Frontal cortex (tissue), 4 donors: ENCODE data around the gene USP7. TPM values are rescaled to one million over a fixed set of nuclear protein-coding genes. Genes with fewer than 3 reads are reported as not detected.
"Not testable (repeated sequence)": the region's sequence is repeated elsewhere in the genome, so short reads cannot be mapped to it uniquely, and the experiment has no call there.

ENCODE experiments used
- DNase-seq, 2 donors: peaks; one replicate each; pipeline ENCODE4 v3.0.0; 2012; ENCODE audit warnings: low spot score in 2 of 2
- FAIRE-seq: peaks from 2 replicates; lab custom pipeline; 2012; peaks lifted over from hg19 to GRCh38; lab: Jason Lieb, UNC
- total RNA-seq: library from RNA; depleted of rRNA; stranded (reverse); fragments of >200 nt; gene quantifications from one replicate; pipeline ENCODE4 v1.2.3, GENCODE V29; 2014
- donor health status: control.
- donor health status: control.
- donor health status: control.

The USP7 gene
- total RNA-seq, 1 donor from 2014 or later = 79.5 TPM

DNA sequence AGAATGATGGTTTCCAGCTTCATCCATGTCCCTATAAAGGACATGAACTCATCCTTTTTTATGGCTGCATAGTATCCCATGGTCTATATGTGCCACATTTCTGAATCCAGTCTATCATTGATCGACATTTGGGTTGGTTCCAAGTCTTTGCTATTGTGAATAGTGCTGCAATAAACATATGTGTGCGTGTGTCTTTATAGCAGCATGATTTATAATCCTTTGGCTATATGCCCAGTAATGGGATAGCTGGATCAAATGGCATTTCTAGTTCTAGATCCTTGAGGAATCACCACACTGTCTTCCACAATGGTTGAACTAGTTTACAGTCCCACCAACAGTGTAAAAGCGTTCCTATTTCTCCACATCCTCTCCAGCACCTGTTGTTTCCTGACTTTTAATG is 12.5 kb upstream of the USP7 start:
- DNase-seq, FAIRE-seq: not testable (repeated sequence)

DNA sequence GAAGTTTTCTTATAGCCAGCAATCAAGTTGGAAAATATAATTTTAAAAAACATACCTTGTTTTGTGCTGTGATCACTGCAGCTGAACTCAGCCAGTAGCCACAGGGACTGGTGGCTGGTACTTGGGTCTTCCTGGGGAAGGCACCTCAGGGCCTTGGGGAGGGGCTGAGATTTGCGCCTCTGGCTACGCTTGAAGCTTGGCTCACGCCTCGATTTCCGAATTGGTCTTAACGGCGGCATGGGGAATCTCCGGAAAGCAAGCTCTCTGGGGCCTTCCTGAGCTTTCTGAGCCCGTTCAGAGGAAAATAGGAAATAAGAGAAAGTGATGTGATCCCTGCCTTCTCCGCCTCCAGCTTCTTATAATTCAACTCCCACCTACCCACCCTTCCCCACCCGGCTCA is 11.3 kb upstream of the USP7 start:
- no peak for FAIRE-seq
- DNase-seq = no peak

DNA sequence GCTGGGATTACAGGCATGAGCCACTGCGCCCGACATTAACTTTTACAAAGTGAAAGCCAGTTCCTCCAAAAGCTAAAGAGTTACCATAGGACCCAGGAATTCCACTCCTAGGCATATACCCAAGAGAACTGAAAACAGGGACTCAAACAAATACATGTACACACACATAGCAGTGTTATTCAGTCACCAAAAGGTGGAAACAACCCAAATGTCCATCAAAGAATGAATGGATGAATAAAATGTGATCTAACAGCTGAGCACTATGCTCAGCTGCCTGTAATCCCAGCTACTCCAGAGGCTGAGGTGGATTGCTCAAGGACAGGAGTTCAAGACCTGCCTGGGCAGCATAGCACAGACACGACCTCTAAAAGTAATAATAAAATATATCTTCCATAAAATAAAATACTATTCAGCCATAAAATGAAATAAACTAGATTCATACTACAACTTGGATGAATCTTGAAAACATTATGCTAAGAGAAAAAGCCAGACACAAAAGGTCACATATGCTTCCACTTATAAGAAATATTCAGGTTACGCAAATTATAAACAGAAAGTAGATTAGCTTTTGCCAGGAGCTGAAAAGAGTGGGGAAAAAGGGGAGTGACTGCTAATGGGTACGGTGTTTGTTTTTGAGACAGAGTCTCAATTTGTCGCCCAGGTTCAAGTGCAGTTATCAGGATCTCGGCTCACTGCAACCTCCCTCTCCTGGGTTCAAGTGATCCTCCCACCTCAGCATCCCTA is 9.3 kb upstream of the USP7 start:
- no peak for FAIRE-seq

DNA sequence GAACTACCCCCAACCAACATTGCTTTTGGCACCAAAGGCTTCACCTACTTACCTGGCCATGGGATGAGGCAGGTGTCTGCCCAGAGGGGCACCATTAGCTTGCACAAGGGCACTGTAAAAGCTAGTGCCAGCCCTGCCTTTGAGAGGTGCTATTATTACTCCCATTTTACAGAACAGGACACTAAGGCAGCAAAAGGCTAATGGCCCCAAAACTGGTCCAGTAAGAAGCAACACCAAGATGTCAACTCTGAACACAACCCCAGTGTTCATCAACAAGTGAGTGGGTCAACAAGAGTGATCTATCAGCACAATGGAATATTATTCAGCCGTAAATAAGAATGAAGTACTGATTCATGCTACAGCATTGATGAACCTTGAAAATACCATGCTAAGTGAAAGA is 7.7 kb upstream of the USP7 start:
- DNase-seq (no peak), FAIRE-seq (no peak)

More for the DNA sequence above, 9.3 kb upstream of the USP7 start:
- no peak for DNase-seq

DNA sequence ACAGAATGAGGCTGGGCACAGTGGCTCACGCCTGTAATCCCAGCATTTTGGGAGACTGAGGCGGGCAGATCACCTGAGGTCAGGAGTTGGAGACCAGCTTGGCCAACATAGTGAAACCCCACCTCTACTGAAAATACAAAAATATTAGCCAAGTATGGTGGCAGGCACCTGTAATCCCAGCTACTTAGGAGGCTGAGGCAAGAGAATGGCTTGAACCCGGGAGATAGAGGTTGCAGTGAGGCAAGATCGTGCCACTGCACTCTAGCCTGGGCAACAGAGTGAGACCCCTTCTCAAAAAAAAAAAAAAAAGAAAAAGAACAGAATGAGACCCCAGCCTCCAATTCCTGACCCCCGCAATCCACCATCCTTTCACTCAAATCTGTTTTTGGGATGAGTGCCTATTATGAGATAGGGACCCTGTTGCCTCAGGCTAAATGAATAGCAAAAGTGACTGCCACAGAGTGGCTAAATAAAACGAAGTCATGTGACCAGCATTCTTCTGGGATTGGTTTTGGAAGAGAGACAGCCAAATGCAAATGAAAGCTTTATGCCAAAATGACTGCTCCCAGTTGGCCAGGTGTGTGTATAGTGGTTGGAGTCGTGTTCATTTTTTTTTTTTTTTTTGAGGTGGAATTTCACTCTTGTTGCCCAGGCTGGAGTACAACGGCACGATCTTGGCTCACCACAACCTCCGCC is 5.6 kb upstream of the USP7 start:
- DNase-seq, FAIRE-seq: not testable (repeated sequence)

DNA sequence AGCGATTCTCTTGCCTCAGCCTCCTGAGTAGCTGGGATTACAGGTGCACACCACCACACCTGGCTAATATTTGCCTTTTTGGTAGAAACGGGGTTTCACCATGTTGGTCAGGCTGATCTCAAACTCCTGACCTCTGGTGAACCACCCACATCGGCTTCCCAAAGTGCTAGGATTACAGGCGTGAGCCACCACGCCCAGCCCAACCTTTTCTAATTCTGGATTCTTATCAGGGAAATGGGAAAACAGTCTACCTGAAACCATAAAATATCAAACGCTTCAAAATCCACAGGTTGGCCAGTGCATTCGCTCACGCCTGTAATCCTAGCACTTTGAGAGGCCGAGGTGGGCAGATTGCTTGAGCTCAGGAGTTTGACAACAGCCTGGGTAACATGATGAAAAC is 4.3 kb upstream of the USP7 start:
- DNase-seq, FAIRE-seq: not testable (repeated sequence)

DNA sequence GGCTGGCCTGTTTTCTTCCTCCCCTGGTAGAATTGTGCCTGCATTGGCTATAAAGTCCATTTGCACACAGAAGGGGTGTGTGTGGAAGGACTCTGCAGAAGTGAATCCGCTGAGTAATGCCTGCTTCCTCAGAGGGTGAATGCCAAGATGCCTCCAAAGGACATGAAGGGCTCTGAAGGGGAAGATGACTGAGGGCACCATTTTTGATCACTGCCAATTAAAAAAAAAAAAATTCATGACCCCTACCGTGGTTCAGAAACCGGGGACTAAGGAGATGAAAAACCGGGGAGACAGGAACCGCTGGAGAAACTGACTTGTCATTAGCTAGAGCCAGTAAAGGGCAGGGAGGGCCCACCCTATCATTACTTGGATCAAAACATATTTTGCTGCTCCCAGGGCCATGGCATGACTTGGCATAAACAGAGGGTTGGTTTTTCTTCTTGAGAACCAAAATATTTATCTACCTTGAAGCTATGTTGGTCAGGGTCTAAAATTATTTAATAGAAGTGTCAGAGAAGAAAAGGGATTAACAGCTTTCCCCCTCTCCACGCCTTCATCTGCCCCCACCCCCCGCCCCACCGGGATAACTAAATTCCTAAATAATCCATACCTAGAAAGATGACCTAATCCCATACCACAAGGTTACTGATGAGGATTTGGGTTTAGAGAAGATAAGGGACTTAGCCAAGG is 3.6 kb upstream of the USP7 start:
- FAIRE-seq = no peak
- no peak for DNase-seq

DNA sequence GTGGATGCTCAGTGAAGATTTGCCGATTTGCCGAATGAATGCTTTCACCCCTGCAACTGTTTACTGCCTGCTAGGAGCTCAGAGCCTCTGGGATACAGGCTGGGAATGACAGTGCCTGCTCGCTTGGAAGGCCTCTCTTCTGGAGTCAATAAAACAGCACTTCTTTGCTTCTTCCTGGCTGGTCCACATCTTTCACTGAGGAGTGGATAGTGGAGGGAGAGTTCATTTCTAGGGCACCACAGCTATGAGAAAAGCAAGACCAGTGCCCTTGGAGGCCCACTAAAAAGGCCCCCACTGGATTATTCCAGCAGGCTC is 3.1 kb upstream of the USP7 start:
- FAIRE-seq (no peak), DNase-seq (no peak)

DNA sequence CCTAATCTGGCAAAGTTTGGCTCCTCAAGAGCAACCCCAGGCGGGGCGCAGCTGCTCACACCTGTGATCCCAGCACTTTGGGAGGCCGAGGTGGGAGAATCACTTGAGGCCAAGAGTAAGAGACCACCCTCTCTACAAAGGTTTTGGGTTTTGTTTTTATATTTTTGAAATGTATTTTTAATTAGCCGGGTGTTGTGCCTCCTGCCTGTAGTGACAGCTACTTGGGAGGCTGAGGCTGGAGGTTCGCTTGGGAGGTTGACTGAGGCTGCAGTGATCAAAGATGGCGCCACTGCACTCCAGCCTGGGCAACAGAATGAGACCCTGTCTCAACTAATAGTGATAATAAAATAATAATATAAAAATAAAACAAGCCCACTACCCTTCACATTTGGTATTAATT is 756 bp upstream of the USP7 start:
- FAIRE-seq = no peak

DNA sequence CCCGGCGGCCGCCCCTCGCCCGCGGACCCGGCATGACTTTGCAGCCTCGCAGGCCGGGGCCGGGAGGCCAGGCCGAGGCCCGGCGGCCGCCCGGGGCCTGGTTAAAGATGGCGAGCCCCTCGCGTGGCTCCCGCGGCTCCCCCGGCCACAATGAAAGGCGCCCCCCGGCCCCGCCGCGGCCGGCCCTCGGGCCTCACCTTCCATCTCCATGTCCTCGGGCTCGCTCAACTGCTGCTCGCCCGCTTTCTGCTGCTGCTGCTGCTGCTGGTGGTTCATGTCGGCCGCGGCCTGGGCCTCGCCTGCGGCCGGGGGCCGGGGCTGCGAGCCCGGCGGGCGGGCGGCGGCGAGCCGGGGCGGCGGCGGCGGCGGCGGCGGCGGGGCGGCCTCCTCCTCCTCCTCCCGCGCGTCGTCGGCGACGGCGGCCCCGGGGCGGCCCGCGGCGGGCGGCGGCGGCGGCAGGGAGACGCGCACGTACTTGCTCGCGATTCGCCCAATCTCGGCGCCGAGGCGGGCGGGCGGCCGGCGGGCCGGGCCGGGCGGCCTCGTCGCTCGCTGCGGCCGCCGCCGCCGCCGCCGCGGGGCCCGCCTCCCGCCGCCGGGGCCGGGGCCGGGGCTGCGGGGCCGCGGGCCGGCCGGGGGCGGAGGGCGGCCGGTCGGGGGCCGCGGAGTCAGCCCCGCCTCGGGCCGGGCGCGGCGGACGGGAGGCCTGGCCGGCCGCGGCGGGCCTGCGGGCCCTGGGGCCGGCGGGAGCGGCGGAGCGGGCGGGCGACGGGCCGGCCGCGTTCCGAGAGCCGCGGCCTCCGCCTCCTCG is 491 bp downstream of the USP7 start:
- peak in 1 of 2 donors; percentile 61 for DNase-seq

More for the DNA sequence above, 756 bp upstream of the USP7 start:
- no peak for DNase-seq

DNA sequence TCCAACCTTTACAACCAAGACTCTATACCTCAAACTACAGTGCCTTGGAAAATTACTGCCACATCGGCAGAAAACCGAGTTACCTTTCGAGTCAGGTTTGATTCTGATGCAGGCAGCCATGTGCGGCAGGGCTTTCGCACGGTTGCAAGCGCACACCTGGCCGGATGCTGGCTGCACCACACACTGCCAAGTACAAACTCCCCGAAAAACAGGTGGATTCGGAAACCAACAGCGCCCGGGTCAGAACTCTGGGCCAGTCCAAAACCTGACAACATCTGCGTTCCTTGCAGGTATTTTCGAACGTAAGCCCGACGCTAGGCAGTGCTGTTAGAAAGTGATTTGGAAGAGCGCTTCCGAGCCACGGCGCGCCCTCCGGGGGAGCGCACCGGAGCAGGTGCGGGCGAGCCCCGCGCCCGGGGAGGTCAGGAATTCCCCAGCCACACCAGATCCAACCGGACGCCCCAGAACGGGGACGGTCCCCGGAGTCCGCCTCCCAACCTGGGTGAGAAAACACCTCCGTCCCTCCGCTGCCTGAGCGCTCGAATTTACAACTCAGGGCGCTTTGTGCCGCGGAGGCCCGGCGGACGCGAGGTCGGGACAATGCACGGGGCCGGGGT is 1.2 kb downstream of the USP7 start:
- DNase-seq (no peak), FAIRE-seq (no peak)

More for the DNA sequence above, 491 bp downstream of the USP7 start:
- no peak for FAIRE-seq

DNA sequence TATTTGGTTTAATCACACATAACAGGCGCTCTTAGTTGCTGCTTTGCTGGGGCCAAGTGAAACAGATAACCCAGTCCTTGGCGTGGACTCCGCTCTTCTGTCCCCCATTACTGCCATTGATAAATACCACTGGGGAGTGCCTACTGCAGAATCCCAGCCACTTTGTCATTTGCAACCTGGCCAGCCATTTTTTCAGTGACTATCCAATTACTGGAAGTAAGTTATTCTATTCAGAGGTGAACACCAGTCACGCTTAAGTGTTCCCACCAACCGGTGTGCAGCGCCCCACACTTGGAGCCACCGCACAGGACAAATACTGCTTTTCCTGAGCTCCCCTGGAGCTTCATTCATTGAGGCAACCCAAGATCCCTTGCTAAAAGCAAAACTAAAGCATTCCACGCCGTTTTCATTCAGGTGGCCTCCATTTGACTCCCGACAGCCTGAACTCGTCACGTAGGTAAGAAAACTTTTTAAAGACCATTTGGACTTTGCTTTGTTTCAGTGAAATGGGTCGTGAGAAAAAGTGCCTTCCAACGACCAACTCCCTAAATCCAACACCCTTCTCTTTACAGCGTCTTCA is 1.8 kb downstream of the USP7 start:
- DNase-seq = no peak
- FAIRE-seq = no peak

DNA sequence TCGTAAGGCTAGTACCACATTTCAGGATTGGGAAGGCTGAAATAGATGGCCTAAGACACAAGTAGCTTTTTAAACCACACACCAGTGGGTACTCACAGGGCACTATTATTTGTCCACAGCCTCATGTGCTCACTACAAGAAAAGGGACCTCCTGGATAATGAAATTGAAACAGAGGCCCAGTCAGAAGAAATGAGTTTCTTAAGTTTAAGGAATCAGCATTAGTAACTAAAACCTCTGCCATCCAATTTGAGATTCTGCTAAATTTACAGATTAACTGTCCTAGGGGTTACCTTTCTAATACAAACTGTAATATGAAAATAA is 3.0 kb downstream of the USP7 start:
- no peak for DNase-seq
- no peak for FAIRE-seq

DNA sequence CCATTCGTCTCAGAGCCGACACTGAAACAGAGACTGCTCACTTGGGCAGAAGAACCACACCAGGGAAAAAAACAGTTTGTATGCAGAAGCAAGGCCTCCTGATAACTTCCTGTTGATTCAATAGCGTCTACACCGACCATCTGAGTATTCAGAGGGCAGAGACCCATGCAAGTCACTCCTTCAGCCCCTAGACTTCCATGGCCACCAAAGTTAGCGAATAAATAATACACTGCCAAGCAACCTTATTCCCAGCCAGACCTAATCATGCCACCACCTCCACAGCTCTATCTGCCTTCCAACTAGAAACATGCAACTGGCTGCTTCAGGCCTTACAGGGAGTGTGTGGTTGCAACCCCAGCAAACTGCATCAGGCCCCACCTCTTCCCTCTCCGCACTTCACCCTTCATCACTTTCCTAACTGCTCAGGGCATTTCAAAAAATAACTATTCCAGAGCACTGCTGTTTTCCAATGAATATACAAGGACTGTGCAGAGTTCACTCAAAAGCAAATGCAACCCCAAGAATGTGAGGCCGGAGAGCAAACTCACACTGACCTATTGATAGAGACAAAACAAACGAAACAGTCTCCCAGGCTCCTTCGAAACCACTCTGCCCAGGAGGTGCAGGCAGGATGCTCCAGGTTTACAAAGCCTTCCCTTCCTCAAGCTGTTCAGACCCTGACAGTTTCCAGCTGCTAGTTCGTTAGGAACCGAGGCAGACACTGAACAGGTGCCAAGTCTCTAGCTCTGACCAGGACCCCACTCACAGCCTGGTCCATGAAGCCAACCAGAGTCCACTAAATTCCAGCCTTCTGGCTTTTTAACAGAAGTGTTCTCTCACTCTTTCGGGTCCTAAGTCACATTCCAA is 3.6 kb downstream of the USP7 start:
- FAIRE-seq (no peak), DNase-seq (no peak)

DNA sequence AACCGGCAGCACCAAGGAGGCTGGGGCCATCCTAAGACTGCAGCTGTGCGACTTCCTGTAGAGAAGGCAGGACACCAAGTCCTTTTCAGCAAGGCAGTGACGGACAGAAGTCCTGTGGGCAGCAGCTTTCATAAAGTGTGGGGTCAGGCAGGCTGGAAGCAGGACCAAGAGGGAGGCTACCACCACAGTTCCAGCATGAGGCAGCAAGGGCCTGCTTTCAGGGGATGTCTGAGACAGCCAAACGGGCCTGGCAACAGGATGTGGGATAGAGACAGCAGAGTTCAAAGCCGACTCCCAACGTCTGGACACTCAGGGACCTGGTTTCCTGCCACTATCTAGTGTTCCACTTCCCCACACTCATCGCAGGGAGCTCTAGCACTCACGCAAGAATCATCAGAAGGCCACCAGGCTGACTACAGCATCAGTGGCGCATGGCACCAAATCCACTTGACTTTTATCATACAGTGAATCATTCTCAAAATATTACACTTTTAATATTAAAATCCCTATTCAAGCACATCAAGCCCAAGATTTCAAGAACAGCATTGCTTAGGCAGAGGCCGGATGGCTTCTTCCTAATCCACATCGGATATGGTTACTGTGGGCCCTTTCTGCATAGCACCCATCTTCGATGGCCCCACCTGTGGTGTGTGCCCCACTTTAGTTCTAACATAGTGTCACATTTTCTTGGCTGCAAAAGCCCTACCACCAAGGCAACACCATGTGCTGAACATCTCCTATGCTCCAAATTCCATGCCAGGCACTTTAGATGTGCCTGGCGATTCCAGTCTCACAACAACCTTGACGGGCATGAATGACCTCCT is 5.2 kb downstream of the USP7 start:
- no peak for DNase-seq
- FAIRE-seq = no peak

DNA sequence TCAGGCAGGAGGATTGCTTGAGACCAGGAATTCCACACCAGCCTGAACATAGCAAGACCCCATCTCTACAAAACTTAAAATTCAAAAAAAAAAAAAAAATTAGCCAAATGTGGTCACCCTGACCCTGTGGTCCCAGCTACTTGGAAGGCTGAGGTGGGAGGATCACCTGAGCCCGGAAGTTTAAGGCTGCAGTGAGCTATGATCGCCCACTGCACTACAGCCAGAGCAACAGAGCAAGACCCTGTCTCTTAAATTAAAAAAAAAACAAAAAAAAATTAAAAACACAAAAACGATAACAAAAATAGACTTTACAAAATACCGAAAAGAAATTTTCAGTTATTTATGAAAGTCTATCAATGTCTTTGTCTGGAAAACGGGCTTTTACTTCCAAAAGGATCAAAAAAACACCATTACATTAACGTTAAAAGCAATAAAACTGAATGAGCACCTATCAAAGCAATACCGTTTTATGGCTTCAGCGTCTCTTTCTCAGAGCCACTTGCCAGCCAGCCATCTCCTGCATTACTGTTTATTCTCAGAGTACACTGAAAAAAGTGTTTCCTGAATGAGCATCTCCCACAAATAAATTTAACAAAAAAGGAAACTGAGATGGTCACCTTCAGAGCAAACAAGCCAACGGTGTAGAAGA is 6.1 kb downstream of the USP7 start:
- FAIRE-seq = no peak
- no peak for DNase-seq

DNA sequence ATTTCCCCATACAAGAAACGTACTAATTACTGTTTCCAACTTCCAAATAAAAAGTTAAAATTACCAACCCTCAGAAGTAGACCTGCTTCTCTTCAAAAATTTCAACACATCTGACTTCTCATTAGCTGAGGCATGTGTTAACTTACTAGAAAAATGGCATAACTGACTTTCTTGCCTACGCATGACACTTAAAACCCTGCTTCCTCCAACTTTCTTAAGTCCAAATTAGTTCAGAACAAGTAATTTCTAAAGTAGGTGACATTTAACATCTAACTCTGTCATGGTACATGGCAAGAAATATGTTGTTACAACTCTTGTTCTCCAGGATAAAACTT is 6.7 kb downstream of the USP7 start:
- FAIRE-seq (no peak), DNase-seq (no peak)
